CD4-positive, alpha-beta T cell treated with Interleukin-1 beta for 1 hour (primary cell): Measurements from ENCODE around the gene HDAC3.

Experiments
- DNase-seq, 2 donors: peaks; one replicate each; pipeline ENCODE4 v3.0.0-alpha.2; 2020 to 2022

HDAC3 gene

GRCh38 chr5:141636413-141637122 is at the start of gene HDAC3, which contains the start of gene RELL2:
Gene HDAC3 (minus strand): TSS chr5:141636849. CDS start chr5:141636790, 59 bp downstream.
Gene RELL2 (plus strand): TSS chr5:141636997. CDS start chr5:141638226, 1,229 bp downstream.
- DNase-seq, result peak; percentile 91 to 93

DNA sequence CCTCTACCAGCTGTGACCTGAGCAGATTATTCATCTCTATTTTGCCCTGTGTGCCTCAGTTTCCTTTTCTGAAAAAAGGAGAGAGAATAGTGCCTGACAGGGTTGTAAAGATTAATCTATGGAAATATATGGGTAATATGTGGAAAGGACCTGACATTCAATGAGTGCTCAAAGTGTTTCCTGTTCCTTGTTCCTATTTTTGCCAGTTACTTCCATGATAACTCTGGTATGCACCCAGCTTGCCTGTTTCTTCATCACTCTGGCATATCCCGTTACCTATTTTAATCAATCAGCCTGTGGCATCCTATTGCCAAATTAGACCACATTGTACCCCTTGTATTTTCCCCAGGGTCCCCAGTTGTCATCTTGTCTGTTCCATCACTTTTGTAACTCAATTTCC is 48.9 kb upstream of the HDAC3 start:
- DNase-seq, result no peak

GRCh38 chr5:141683596-141684141 is 47.0 kb upstream of the HDAC3 start:
- DNase-seq, result no peak

GRCh38 chr5:141681695-141682641 is 45.3 kb upstream of the HDAC3 start, which contains the start of gene ARAP3:
Gene ARAP3 (minus strand): TSS chr5:141682230. CDS start chr5:141680486, 1,744 bp downstream.
- DNase-seq, result peak; percentile 45 to 62

- DNase-seq, result no peak
These were observed 44.6 kb upstream of the HDAC3 start for GRCh38 chr5:141681295-141681694.

DNA sequence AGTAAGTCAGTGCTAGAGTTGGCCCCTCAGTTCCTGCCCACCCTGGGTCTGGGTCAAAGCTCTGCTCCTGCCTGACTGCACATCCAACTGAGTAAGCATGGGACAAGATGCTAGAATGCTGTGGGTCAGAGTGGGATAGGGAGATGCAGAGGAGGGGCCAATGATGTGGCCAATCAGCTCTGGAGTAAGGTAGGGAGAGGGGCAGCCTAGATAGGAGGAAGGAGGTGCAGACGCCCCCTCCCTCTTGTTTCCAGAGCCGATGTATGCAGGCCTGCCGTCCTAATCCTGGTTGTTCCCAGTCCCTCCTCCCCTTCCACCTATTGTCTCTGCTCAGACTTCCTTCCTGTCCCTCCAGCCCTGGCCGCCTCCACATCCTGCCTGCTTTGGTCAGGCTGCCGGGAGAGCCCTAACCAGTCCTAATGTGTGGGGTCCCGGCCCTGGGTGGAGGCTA is 44.1 kb upstream of the HDAC3 start:
- DNase-seq, result no peak

- no peak for DNase-seq
These were observed 43.5 kb upstream of the HDAC3 start for GRCh38 chr5:141680178-141680577.

DNA sequence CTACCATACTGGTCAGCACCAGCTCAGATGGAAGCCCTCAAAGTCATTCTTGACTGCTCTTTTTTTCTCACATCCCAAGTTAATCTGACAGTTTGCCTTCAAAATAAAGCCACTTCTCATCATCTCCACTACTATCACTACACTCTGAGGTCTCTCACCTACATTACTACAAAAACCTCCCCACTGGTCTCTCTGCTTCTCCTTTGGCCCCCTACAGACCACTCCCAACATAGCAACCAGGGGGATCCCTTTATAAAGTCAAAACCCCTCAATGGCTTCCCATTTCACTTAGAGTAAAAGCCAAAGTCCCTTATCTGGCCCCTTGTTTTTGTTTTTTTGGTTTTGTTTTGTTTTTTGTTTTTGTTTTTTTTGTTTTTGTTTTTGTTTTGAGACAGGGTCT is 40.8 kb upstream of the HDAC3 start:
- no peak for DNase-seq

- DNase-seq, result no peak
These were observed 39.0 kb upstream of the HDAC3 start for GRCh38 chr5:141675672-141676071.

DNA sequence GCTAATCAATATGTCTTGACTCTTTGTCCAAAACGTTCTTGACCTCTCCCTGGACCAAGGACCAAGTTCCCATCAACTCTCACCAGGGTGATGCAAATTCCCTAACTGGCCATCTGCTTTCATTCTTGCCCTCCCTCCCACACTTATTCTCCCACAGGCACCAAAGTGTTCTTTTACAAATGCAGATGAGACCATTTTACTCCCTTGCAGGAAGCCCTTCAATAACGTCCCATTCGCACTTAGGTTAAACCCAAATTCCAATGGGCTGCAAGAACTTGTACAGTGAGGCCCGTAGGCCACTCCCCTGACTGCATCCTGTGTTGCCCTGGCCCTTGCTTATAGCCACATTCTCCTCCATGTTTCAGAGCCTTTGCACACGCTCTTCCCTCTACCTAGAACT is 38.1 kb upstream of the HDAC3 start:
- no peak for DNase-seq

DNA sequence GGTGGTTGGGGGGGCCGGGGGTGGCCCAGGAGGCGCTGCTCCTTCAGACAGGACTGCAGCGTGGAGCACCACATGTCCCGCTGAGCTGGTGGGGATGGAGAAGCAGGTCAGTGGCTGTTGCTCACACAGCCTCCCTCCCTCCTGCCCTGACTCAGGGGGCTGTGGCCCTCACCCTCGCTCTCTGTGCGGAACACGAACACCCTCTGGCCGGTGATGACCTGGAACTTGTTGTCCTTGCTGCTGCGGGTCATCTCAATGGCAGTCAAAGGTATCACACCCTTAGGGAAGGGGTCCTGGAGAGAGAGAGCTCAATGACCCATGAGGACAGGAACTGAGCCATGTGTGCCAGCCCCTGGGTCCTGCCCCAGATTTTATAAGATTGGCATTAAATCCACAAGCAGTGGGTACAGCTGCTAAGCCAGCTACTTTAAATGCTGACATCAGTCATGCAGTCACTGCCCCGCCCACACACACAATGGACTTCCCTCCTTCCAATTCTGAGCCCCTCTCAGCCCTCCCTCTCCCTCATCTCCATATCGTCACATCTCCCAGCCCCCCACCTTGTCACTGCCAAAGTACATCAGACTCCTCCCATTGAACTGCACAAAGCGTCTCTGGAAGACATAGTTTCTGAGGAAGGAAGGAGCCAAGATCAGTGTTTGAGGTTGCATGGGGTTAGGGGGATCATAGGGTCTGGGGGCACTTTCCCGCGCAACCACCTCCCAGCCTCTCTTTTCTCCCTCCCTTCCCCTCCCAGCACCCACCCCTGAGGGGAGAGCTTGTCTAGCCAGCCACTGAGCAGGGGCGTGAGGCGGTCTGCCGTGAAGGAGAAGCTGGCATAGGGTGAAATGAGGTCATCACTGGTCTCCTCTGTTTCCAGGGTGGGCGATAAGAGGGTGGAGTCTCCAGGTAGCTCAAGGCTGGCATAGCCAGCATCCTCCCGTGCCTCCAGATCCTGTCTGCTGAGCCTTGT is 36.5 kb upstream of the HDAC3 start:
- DNase-seq, result no peak

- DNase-seq, result no peak
These were observed 35.6 kb upstream of the HDAC3 start for GRCh38 chr5:141672071-141672840.

GRCh38 chr5:141669520-141669919 is 32.9 kb upstream of the HDAC3 start:
- no peak for DNase-seq

DNA sequence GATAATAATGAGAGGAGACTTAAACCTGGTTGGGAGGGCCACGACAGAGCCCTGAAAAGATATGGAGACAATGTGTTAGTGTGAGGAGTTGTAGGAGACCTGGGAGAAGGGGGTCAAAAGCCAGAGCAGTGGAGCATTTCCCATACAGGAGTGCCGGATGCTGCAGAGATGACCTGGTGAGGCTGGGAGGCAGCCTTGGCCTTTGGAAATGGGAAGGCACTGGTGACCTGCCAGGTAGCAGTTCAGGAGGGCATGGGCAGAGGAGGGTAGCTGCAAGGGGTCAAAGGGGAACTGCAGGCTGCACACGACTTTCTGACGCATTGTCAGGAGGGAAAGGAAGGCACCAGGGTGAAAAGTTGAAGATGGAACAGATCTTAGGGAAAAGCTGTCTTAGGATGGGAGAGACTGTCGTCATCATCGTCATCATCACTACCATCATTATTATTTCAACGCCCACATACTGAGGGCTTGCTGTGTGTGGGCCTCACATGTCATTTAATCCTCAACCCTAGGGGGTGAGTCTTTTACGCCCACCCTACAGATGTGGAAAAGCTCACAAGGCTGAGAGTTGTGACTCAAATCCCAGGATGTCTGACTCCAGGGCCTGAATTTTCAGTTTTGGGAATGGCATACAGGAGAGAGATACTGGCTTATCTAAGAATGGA is 32.1 kb upstream of the HDAC3 start:
- DNase-seq, result no peak

DNA sequence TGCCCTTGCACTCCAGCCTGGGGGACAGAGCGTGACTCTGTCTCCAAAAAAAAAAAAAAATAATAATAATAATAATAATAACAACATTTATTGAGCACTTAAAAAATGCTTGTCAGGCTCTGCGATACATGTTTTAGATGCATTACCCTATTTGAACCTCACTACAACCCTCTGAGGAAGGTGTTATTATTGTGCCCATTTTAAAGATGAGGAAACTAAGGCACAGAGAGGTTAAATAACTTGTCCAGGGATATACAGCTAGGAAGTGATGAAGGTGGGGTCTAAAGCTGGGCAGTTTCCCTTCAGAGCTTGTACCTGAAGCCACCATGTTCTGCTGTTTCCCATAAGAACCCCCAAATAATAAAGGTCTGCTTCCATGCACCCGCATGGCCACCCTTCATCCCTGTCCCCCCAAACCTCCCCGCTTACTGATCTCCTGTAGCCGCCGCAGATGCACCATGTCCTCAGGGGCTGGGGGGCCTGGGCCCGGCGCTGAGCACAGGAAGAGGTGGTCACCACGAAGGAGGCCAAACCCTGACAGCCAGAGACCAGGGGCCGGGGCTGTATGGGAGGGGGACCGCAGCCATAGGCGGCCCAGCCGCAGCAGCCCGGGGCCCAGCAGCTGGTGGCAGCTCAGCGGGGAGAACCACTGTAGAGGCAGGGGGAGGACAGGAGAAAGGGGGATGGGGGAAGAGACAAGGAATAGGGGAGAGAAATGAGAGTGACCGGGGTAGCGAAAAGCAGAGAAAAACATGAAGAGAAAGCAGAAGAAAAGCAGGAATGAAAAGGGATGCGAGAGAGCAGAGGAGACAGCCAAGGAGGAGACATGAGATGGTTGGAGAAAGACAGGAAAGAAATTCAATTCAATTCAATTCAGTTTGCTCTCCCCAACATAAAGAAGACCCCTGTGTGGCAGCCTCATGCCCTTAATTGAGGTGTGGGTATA is 29.6 kb upstream of the HDAC3 start:
- DNase-seq, result no peak

DNA sequence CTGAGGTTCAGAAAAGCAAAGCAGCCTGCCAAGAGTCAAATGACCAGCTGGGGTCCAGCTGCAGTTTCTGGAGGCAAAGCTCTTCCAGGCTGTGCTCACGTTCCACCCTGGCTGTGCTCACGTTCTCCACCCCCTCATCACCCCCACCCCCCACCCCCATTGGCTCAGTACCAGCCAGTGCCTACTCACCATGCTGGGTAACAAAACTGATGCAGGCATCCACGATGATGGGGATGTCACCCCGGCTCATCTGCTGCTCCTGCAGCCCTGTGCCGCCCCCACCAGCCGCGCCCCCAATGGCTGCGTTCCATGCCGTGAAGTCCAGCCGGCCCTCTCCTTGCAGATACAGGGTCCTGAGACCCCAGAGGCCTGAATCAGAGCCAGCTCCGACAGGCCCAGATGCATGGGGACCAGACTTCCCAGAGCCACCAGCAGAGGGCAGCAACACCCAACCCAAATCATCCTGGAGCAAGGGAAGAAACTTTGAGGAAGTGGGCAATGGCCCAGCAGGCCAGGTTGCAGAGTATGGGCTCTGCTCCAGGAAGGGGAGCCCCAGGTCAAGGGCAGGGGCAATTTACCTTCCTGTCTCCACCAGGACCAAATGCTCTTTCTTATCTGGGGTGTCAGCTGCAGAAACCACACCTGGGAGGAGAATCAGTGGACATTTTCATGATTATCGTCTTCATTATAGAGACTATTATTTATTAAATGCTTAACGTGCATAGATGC is 28.2 kb upstream of the HDAC3 start:
- peak; percentile 71 to 74 for DNase-seq

DNA sequence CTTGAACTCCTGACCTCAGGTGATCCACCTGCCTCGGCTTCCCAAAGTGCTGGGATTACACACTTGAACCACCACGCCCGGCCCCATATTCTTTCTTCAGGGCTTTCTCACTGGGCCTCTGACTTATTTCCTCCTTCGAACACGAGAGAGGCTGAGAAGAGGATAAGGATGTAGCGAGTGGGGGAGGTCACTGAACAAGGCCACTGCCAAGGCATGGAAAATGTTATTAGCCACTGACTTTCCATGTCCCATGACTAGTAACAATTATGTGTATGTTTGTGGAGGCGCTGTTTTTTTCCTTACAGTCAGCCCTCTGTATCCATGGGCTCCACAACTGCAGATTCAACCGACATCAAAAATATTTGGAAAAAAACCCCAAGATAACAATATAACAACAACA is 26.9 kb upstream of the HDAC3 start:
- DNase-seq, result no peak

DNA sequence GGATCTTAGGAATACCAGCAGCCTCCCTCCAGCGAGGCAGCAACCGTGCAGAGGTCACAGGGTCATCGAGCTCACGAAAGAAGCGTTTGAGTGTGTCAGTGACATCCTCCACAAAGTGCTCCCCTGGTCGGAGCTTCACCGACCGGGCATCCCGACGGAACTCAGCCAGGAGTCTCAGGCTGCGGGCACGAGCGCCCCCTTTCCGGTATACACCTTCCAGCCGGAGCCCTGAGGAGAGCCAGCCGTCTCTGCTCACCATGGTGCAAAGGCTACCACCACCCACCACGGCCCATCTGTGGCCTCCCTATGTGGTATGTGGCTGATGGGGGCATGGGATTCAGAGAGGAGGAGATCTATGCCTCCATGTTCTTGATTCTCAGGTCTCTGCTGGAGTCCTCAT is 25.4 kb upstream of the HDAC3 start:
- DNase-seq, result no peak
